HEK293 (cell line): ENCODE data around the gene LEFTY1.

Source experiments
- ZNF157 ChIP-seq: fragments of 450-650 bp; formaldehyde crosslinking; IDR thresholded peaks from 2 replicates; pipeline ENCODE4 v1.5.1; 2016; ENCODE audit warnings: missing biosample characterization, missing genetic modification characterization
- ZNF174 ChIP-seq: fragments of 450-650 bp; formaldehyde crosslinking; IDR thresholded peaks from 2 replicates; pipeline ENCODE4 v1.5.0; 2017; ENCODE audit warnings: missing biosample characterization, mild to moderate bottlenecking, missing genetic modification characterization
- ZNF292 ChIP-seq: fragments of 450-650 bp; formaldehyde crosslinking; IDR thresholded peaks from 2 replicates; pipeline ENCODE4 v1.5.1; 2016; ENCODE audit warnings: low read depth, missing biosample characterization, missing genetic modification characterization, borderline replicate concordance
- TF ChIP-seq, protein P1 (sequence below): fragments of 450-650 bp; formaldehyde crosslinking; IDR thresholded peaks from 2 replicates; pipeline ENCODE4 v1.5.1; 2016; ENCODE audit warnings: missing biosample characterization, missing genetic modification characterization

DNA sequence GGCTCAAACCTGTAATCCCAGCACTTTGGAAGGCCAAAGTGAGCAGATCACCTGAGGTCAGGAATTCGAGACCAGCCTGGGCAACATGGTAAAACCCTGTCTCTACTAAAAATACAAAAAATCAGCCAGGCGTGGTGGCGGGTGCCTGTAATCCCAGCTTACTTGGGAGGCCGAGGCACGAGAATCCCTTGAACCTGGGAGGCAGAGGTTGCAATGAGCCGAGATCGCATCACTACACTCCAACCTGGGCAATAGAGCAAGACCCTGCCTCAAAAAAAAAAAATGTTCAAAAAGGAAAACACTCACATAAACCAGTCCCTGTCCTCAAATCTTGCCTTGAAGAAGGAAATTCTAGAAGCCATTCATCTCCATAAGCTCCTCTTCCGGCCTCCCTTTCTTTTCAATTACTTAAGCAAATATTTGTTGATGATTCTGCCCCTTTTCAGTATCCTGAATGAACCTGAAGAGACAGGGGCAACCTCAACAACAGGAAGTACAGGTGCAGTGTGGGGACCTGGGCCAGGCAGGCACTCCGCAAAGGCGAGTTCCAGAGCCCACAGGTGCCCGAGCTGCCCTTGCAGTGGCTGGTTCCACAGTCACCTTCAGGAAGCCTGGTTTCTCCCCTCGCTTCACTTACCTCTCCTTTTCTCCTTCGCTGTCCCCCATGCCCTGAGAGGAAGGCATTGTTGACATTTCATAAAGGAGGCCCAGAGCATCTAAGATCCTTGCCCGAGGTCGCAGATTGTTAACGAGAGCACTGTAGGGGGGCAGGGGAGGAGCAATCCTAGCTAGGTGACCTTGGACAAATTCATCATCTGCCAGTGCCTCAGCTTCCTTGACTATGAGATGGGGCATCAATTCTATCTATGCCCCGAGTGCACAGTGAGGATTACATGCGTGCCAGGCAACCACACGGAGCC, 8.9 kb upstream of the LEFTY1 start:
- TF ChIP-seq ZNF292 (no peak), ZNF174 (tag by site-specific recombination) (no peak), ZNF157 (no peak)
- TF ChIP-seq, protein P1, sequence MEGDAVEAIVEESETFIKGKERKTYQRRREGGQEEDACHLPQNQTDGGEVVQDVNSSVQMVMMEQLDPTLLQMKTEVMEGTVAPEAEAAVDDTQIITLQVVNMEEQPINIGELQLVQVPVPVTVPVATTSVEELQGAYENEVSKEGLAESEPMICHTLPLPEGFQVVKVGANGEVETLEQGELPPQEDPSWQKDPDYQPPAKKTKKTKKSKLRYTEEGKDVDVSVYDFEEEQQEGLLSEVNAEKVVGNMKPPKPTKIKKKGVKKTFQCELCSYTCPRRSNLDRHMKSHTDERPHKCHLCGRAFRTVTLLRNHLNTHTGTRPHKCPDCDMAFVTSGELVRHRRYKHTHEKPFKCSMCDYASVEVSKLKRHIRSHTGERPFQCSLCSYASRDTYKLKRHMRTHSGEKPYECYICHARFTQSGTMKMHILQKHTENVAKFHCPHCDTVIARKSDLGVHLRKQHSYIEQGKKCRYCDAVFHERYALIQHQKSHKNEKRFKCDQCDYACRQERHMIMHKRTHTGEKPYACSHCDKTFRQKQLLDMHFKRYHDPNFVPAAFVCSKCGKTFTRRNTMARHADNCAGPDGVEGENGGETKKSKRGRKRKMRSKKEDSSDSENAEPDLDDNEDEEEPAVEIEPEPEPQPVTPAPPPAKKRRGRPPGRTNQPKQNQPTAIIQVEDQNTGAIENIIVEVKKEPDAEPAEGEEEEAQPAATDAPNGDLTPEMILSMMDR (tag by site-specific recombination): no peak
